Transverse colon (tissue), 3 donors: ENCODE results near the gene CAMTA1.

Experiments
- EP300 ChIP-seq: sonication (generic); formaldehyde crosslinking; IDR thresholded peaks from one replicate; pipeline ENCODE4 v1.6.1; 2017; ENCODE audit warnings: antibody characterized with exemption, low read depth
- POLR2A ChIP-seq: fragments of 450-650 bp; IDR thresholded peaks from one replicate; pipeline ENCODE4 v1.6.1; 2016; ENCODE audit warnings: antibody characterized with exemption, mild to moderate bottlenecking, moderate library complexity
- TF ChIP-seq, protein P1 (sequence below), 5 experiments: fragments of 200-600 bp in 3 of 5; fragments of 450-650 bp in 2 of 5; sonication (generic) in 3 of 5; IDR thresholded peaks; 1 replicate in 2 of 5; 2 replicates in 3 of 5; pipeline ENCODE4 v1.5.1; 2016 to 2017; ENCODE audit warnings: antibody characterized with exemption in 5 of 5, inconsistent platforms in 3 of 5, mild to moderate bottlenecking in 2 of 5, moderate library complexity in 1 of 5

DNA sequence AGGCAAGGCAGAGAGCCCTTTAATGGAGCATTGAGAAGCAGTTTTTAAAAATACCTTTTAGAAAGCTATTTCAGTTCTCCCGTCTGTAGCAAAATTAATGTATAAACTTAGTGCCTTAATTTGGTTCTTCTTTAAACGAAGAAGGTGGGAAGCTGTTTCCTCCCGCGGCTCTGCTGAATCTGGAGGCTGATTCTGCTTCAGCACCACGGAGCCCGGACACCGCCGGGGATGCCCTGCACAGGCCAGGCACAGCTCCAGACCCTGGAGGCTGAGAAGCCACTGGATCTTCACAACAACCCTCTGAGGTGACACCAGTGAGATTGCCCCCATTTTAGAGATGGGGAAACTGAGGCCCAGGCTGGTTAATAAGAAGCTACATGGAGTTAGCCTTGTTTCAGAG is 810.1 kb downstream of the CAMTA1 start:
- TF ChIP-seq, protein P1, sequence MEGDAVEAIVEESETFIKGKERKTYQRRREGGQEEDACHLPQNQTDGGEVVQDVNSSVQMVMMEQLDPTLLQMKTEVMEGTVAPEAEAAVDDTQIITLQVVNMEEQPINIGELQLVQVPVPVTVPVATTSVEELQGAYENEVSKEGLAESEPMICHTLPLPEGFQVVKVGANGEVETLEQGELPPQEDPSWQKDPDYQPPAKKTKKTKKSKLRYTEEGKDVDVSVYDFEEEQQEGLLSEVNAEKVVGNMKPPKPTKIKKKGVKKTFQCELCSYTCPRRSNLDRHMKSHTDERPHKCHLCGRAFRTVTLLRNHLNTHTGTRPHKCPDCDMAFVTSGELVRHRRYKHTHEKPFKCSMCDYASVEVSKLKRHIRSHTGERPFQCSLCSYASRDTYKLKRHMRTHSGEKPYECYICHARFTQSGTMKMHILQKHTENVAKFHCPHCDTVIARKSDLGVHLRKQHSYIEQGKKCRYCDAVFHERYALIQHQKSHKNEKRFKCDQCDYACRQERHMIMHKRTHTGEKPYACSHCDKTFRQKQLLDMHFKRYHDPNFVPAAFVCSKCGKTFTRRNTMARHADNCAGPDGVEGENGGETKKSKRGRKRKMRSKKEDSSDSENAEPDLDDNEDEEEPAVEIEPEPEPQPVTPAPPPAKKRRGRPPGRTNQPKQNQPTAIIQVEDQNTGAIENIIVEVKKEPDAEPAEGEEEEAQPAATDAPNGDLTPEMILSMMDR (IDR thresholded peaks at IDR 0.05): no peak
- no peak for TF ChIP-seq EP300
- TF ChIP-seq POLR2A: no peak
